Activated CD8-positive, alpha-beta T cell treated with anti-CD3 and anti-CD28 coated beads for 36 hours (primary cell): Measurements from ENCODE around the gene MAPKAPK2. TPM values are rescaled to one million over a fixed set of nuclear protein-coding genes. Genes with fewer than 3 reads are reported as not detected.

ENCODE experiments used
- ATAC-seq: fragments of 200-7000 bp; cut with Tn5 transposase; one replicate; pipeline ENCODE4 v1.10.0; 2021; ENCODE audit warnings: mild to moderate bottlenecking, moderate library complexity
- CTCF ChIA-PET: fragments of 350-600 bp; sonication (Branson Sonifier 250); formaldehyde crosslinking; loops from one replicate; lab custom pipeline; 2021; ENCODE audit warnings: antibody characterized with exemption; lab: Charles Lee
- POLR2A ChIA-PET: fragments of 350-600 bp; sonication (Branson Sonifier 250); formaldehyde crosslinking; loops from one replicate; lab custom pipeline; 2021; ENCODE audit warnings: antibody characterized with exemption; lab: Charles Lee
- DNase-seq: peaks from one replicate; pipeline ENCODE4 v3.0.0-alpha.2; 2020
- H3K27ac Mint-ChIP-seq: one replicate; pipeline ENCODE4 v1.8.0; 2021; ENCODE audit warnings: mild to moderate bottlenecking, mixed read lengths
- H3K27me3 Mint-ChIP-seq: one replicate; pipeline ENCODE4 v1.8.0; 2021; ENCODE audit warnings: mixed read lengths
- H3K36me3 Mint-ChIP-seq: one replicate; pipeline ENCODE4 v1.8.0; 2021; ENCODE audit warnings: low read depth, mixed read lengths
- H3K4me1 Mint-ChIP-seq: one replicate; pipeline ENCODE4 v1.8.0; 2021; ENCODE audit warnings: low read depth, mixed read lengths
- H3K4me3 Mint-ChIP-seq: one replicate; pipeline ENCODE4 v1.8.0; 2021; ENCODE audit warnings: mild to moderate bottlenecking, moderate library complexity, mixed read lengths
- H3K9me3 Mint-ChIP-seq: one replicate; pipeline ENCODE4 v1.8.0; 2021; ENCODE audit warnings: mixed read lengths
- CTCF ChIP-seq: fragments of 200-600 bp; IDR thresholded peaks from one replicate; pipeline ENCODE4 v1.8.0; 2022; ENCODE audit warnings: antibody characterized with exemption, mild to moderate bottlenecking
- intact Hi-C: fragments of 100-400 bp; cut with micrococcal nuclease; formaldehyde crosslinking; loops from one replicate; pipeline ENCODE4 v1.10.0; 2022
- total RNA-seq, 2 experiments: library from RNA; stranded (reverse); gene quantifications; one replicate each; pipeline ENCODE4 v1.2.3, GENCODE V29; 2021

Gene MAPKAPK2
- total RNA-seq, 2 experiments from 2014 or later: 50.4 to 51.4 TPM

- DNase-seq (no peak), ATAC-seq (no peak)
- Mint-ChIP-seq H3K27me3 (no peaks in the 10 kb centered on the region), H3K4me3 (no peak overlapping the region), H3K9me3 (no peaks in the 10 kb centered on the region), H3K36me3 (peaks cover 3% of the 10 kb centered on the region), H3K27ac (no peak overlapping the region), H3K4me1 (peaks cover 43% of the 10 kb centered on the region)
- ChIA-PET POLR2A (no interaction called here), CTCF (interaction anchor here (1.0 to 4.6 kb wide), 4 partner anchors 18 to 230 kb away, joined by 3 to 34 read pairs (median 6); partner anchors contain the start of gene DYRK3)
- no peak for TF ChIP-seq CTCF
- intact Hi-C loops: no loop called here
These were observed 2.6 kb upstream of the MAPKAPK2 start for GRCh38 chr1:206682111-206682510.

GRCh38 chr1:206683313-206683712, 1.4 kb upstream of the MAPKAPK2 start:
- intact Hi-C loops: no loop called here
- Mint-ChIP-seq H3K36me3 (peaks cover 3% of the 10 kb centered on the region), H3K27me3 (no peaks in the 10 kb centered on the region), H3K27ac (no peak overlapping the region), H3K4me3 (no peak overlapping the region), H3K9me3 (no peaks in the 10 kb centered on the region), H3K4me1 (peaks cover 55% of the 10 kb centered on the region)
- ATAC-seq: no peak
- TF ChIP-seq CTCF: no peak
- POLR2A ChIA-PET: interaction anchor here (1.0 to 1.3 kb wide), 2 partner anchors 19 to 47 kb away, joined by 3 read pairs; no protein-coding TSS in a partner anchor
- CTCF ChIA-PET: interaction anchor here (1.2 to 4.6 kb wide), 4 partner anchors 19 to 193 kb away, joined by 3 to 34 read pairs (median 7); partner anchors contain the start of gene DYRK3
- no peak for DNase-seq

GRCh38 chr1:206684003-206684402, 702 bp upstream of the MAPKAPK2 start:
- Mint-ChIP-seq H3K4me1 (peaks cover 54% of the 10 kb centered on the region), H3K27me3 (no peaks in the 10 kb centered on the region), H3K27ac (no peak overlapping the region), H3K36me3 (peaks cover 3% of the 10 kb centered on the region), H3K9me3 (no peaks in the 10 kb centered on the region), H3K4me3 (peak overlapping the region; percentile 66)
- intact Hi-C loops: no loop called here
- no peak for TF ChIP-seq CTCF
- no peak for DNase-seq
- ATAC-seq: no peak
- ChIA-PET CTCF (interaction anchor here (0.7 to 4.6 kb wide), 5 partner anchors 11 to 193 kb away, joined by 4 to 34 read pairs (median 5); no protein-coding TSS in a partner anchor), POLR2A (interaction anchor here (1.0 to 1.4 kb wide), 4 partner anchors 11 to 46 kb away, joined by 3 read pairs; no protein-coding TSS in a partner anchor)

GRCh38 chr1:206685334-206685768, 646 bp downstream of the MAPKAPK2 start:
- Mint-ChIP-seq H3K36me3 (peaks cover 3% of the 10 kb centered on the region), H3K9me3 (no peaks in the 10 kb centered on the region), H3K27me3 (no peaks in the 10 kb centered on the region), H3K4me3 (peak overlapping the region; percentile 99), H3K4me1 (peaks cover 54% of the 10 kb centered on the region), H3K27ac (peak overlapping the region; percentile 96)
- DNase-seq (peak; percentile 65), ATAC-seq (peak; percentile 28)
- intact Hi-C loops: no loop called here
- ChIA-PET CTCF (interaction anchor here (1.5 kb wide), 1 partner anchor 227 kb away, joined by 5 read pairs; no protein-coding TSS in a partner anchor), POLR2A (interaction anchor here (1.4 kb wide), 1 partner anchor 11 kb away, joined by 3 read pairs; no protein-coding TSS in a partner anchor)
- no peak for TF ChIP-seq CTCF
